Activated T-cell treated with anti-CD3 and anti-CD28 coated beads for 1 hour (primary cell): ENCODE measurements around the gene LPAR6.

ENCODE experiments used
- DNase-seq: peaks from one replicate; pipeline ENCODE4 v3.0.0-alpha.2; 2020; ENCODE audit warnings: low read depth

The LPAR6 gene

DNA sequence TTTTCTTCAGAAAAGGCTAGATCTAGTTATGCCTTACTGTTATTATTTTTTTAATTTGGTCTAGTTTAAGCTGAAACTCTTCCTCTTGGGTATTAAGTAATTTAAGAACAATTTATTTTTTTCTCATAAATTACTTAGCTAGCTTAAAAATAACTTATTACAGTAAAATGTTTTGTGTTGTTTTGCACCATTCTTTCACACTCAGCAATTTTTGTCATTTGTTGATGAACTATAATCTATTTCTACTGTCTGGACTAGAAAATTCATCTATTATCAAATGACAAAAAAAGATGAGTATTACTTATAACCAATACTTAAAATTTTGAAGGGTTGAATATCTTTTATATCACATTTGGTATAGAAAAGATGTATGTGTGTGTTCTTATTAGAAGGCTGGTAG is 1.6 kb upstream of the LPAR6 start:
- no peak for DNase-seq

DNA sequence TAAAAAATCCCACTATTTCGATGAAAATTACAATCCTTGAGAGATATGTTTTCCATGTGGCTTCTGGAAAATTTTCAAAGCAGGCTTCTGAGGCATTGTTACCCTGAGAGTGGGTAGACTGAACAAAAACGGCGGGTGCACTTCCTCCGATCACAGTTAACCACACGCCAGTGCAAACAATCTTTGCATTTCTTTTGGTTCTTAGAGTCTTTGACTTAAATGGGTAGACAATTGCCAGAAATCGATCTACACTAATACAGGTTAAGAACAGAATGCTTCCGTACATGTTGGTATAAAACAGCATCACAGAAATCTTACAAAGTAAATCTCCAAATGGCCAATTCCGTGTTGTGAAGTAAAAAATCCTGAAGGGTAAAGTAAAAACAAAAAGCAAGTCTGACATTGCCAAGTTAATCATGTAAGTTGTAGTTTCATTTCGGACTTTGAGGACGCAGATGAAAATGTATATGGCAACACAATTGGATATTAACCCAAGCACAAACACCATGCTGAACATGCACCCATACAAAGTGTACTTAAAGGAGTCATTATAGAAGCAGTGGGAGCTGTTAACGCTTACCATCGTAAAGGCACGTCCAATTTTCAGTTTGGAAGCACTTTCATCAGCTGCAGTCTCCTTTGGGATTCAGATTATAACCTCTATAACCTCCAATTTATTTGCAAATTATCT is 927 bp downstream of the LPAR6 start:
- DNase-seq, result no peak

DNA sequence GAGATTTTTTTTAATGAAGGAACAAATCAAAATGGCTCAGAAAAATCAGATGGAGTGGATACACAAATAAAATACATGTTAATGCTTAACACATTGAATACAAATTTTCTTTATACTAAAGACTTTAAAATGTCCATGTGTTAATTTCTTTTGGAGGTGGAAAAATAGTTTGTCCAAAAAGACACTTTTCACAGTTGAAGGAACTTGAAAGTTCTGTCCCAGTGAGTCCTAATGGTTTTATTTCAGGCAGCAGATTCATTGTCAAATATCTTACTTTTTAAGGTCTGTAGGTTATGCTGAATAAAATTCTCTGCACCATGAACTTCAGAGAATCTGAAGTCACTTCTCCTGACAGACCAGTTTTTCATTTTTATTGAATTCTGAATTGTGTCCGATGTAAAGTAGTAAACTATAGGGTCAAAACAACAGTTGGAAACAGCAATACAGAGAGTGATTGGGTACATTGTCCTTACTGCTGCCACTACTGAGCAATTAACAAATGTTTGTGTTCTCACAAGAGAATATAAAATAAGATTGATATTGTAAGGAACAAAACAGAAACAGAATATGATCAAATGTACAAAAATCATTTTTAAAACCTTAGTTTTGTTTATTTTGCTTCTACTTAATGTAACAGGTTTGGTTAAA is 1.6 kb downstream of the LPAR6 start:
- DNase-seq, result no peak

DNA sequence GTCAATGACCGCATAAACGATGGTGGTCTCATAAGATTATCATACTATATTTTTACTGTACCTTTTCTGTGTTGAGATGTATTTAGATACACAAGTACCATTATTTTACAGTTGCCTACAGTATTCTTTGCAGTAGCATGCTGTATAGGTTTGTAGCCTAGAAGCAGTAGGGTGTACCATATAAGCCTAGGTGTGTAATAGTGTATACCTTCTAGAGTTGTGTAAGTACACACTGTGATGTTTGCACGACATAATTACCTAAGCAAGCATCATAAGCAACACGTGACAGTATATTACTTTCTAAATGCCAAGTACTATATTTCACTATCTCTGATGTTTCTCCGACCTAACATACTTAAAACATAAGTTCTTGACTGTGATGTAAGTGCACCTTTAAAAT is 2.7 kb downstream of the LPAR6 start:
- no peak for DNase-seq

DNA sequence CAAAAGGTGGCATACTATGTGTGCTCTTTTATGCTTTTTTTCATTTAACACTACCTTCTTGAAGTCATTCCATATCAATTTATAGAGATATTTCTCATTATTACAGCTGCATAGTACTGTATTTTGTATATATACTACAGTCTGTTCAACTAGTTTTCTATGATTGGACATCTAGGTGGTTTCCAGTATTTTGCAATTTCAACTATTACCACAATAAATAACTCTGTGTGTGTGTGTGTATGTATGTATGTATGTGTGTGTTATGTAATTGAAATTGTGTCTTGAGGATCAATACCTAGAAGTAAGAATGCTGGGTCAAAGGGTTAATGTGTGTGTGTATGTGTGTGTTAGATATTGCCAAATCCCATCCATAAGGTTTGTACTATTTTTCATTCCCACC is 7.0 kb downstream of the LPAR6 start:
- DNase-seq, result no peak

DNA sequence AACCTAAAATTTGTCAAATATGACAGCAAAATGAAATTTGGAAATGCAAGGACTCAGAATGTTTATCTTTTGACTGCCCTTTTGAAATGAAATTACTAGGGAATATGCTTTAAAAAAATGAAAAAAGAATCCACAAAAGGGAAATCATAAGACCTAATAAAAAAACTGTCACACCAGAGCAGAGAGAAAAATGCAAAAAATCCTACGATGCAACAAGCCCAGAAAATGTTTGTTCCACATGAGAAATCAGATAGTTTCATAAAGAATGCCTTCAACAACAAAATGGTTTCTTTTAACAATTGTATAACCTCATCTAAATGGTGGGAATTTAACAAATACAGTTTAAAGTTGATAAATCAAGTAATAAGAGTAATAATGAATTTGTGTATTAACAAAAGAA is 8.0 kb downstream of the LPAR6 start:
- DNase-seq, result no peak

DNA sequence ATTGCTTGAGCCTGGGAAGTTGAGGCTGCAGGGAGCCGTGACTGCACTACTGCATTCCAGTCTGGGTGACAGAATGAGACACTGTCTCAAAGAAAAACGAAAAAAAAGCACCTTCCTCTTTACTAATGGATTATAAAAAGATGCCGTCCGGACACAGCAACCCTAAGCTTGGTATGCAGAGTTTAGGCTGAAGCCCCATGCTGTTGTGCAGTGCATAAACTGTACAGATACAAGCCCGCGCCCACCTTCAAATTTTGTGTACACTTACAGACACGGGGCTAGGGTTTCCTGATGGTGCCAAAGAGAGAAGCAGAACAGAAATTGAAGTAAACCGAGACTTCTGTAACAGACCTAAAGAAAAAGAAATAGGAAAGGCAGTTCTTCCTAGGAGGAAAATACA is 9.0 kb downstream of the LPAR6 start:
- DNase-seq, result no peak

DNA sequence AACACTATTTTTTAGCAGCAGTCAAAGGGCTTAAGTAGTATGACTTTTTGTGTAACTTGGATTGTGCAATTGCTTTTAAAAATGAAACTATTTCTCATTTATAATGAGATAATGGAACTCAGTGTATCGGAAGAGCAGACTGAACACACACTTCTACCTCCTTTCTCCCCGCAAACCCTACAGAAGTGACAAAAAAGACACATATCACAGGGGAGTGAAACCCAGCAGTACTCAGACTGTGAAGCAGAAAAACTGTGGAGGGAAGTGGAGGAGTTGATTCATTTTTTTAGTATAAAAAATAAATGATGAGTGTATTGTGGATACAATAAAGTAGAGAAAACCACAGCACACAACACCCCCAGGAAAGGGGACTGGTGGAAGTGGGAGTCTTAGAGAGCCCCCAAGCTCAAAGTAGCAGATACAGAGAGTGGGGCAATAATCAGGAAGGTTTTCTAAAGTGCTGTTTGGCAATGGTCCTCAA is 9.7 kb downstream of the LPAR6 start:
- no peak for DNase-seq

DNA sequence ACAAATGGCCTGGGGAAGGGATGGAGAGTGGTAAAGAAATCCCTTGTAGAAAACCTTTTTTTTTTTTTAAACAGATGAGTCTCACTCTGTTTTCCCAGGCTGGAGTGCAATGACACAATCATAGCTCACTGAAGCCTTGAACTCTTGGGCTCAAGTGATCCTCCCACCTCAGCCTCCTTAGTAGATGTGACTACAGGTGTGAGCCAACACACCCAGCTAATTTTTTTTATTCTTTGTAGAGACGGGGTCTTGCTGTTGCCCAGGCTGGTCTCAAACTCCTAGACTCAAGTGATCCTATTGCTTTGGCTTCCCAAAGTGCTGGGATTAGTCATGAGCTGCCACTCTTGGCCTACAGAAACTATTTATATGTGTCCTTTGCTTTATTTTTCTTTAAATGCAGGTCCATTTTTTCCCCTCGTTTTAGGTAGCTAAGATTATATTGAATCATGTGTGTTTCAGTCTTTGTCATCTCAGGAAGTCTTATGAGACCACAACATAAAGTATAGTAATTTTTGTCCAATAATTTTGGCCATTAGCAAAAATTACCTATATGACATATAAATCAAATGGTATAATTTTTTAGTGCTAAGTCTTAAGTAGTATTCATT is 10.5 kb downstream of the LPAR6 start:
- no peak for DNase-seq

DNA sequence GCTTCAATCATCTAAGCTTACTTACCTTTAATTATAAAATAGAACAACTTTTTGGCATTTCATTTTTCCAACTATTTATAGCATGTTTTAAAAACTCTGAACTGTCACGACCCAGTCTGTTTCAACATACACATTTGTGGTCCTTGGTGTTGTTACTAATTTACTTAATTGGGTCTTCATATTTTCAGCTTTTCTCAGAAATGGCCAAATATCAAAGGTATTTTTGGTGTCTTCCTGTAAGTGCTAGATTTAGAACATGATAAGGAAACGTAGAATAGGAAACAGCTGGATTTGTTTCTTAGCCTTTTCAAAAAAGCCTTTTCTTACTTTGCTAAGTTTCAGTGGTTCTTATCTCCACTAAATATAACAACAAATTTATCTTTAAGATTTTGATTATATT is 11.4 kb downstream of the LPAR6 start:
- DNase-seq, result no peak

DNA sequence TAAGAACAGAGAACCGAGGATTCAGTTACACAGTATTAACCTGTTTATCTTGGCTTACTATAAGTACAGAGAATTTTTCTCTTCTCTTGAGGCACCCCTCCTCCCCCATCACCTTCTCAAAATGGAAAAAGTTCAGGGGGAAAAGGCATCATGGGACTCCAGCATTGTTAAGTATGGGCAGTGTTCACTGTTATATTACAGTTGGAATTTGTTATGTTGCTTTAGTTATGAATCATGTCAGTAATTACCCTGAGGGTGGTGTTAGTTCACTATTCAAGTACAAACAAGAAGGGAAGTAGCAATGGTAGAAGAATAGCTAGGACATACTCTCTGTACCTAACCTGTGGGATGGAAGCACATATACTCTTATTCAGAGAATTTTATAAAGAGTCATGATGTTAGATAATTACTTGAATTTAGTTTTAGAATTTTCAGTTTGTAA is 12.0 kb downstream of the LPAR6 start:
- DNase-seq, result no peak

DNA sequence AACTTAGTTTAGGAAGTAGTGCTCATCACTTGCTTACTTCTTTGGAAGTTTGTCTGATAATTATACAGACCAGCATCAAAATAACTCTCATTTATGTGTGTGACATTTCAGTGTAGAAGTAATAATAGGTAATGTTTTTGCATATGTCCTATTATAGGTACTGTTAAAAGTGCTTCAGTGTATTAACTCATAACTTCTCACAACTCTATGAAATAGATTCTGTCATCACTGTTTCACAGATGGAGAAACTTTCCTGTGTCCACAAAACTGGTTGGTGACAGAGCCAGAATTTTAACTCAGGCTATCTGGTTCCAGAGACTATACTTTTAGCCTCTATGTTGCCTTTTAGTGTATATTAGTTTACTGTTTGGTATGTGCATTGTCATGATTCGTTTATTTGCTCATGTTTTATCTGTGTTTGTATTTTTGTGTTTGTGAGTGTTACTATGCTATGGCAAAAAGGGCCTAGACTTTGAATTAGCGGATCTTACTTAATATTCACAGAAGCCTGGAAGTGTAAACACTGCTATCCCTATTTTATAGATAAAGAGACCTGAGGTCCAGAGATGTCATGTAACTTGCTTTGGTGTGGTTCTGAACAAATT is 12.7 kb downstream of the LPAR6 start:
- DNase-seq, result no peak

DNA sequence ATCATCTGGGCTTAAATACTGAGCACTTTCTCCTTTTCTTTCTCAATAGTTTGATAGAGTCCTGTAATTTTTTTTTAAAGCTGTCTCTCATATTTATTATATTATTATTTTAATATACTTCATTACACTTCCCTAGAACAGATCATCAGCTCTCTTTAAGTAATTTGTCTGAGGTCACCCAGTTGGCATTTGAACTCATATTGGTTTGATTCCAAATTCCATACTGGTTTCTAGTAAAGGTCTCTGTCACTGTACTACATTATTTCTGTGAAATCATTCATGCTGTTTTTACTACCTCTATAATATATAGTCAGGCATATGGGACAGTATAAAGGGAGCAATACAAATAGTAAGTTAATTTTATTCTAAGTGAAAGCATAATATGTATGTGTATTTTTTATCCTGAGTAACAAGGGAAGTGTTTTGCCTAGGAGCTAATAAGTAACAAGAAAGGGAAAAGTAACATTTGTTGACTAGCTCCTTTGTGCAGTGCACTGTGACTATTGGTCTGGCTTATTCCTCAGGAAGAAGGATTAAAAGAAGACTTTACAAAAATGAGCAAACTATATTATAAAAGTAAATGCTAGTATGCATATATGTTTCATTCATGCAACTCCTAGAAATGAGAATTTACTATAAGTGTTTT is 14.3 kb downstream of the LPAR6 start:
- no peak for DNase-seq

DNA sequence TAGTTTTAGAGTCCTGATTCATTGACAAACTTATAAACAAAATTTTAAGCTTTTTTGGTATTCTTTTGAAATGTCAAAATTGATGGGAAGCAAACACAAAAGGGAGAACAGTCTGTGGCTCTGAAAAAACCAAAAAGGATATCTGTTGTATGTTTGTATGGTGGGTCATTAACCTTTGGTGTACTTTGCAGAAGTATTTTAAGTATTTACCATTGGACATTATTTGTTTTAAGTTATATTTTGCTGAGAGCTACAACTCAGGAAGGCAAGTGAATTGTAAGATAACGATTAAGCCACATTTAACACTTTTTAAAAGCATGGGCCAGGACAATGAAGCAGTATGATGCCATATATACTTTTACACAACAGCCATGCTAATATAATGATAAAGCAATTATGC is 15.2 kb downstream of the LPAR6 start:
- DNase-seq, result no peak

DNA sequence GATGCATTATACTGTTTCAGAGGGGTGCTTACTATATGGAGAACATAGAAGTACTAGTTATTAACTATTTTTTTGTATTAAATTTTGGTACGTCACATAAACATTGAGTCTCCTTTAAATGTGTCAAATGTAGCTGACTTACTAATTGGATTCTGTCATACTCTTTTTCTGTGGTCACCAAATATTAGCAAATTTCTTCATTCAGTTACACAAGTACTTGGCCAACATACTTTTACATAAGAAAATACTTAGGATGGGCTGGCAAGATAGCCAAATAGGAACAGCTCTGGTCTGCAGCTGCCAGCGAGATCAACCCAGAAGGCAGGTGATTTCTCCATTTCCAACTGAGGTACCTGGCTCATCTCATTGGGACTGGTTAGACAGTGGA is 19.2 kb downstream of the LPAR6 start:
- DNase-seq, result no peak

DNA sequence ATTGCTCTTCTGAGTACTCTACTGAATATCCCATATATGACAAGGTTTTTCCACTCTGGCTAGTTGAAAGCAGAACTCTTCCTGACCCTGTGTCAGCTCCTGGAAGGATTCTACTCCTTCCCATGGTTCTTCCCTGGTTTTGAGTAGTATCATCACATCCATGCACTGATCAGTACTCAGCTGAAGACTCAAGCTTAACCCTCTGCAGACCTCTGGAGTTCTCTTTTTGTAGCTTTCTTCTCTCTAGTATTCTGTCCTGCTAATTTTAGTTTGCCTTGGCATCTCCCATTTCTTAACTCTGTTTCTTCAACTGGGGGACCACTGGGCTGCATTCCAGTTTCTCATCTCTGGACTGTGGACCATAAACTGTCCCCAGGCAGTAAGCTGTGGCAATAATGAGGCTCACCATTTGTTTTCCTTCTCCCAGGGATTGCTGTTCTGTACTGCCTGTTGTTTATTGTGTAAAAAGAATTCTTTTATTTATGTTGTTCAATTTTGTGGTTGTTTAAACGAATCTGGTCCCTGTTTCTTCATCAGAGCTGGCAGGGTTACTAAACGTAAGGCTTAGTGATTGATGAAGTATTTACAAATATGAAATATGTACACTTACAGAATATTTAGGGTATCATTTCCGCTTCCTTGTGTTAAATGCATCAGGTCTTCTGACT is 19.7 kb downstream of the LPAR6 start:
- DNase-seq, result no peak

DNA sequence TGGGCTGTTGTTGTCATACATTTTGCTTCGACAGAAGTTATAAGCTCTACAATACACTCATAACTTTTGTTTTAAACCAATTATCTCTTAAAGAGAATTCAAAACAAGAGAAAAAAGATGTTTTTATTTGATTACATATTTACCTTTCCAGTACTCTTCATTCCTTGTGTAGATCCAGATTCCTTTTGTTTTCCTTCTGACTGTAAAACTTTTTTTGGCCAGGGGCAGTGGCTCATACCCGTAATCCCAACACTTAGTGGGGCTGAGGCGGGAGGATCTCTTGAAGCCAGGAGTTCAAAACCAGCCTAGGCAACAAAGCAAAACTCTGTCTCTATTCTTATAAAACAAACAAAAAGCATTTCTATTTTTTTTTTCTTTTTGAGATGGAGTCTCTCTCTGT is 21.7 kb downstream of the LPAR6 start:
- DNase-seq, result no peak

DNA sequence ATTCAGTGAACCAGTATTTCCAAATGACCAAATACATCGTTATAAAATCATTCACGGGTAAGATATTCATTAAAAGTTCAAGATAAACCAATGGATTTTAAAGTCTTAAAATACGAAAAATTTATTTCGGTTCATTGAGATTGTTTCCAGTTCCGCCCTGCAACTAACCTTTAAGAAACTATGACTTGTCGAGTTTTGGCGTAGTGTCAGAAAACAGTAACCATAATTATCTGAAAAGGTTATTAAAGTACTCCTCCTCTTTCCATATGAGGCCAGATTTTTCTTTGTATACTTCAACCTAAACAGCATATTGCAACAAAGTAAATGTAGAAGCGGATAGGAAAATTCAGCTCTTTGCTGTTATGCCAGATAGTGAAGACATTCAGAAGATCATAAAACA is 26.1 kb downstream of the LPAR6 start:
- DNase-seq, result no peak

DNA sequence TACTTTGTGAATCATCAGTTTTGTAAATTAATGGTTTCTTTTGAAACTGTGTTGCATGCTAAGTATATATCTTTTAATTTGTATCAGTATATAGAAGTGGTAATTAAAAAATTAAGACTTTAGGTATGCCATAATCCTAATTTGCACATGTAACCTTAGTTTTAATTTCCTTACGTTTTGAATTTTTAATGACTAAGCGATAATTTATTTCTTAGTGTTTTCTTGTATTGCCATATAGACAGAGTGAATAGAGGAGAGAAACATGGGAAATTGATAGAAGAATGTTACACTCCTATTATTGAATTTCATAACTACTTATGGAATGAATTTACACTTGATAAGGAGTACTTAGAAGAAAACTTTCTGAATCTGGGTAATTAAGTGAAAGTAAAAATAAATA is 29.5 kb downstream of the LPAR6 start:
- DNase-seq, result no peak

DNA sequence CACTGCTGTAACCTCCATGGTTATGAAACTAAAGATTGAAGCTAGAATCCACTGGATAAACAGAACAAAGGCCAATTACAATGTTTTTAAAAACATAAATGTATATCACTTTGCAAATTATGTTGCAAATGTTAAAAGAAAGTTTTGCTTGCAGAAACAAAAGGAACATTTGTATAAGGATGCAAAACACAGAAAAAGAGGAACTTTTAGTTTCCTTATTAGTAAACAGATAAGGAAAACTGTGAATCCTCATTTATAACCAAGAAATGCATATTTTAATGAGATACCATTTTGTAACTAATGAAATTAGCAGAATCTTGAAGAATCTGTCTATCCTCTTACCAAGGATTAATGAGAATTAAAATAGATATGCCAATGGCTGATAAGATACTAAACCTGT is 32.3 kb downstream of the LPAR6 start:
- DNase-seq, result no peak

DNA sequence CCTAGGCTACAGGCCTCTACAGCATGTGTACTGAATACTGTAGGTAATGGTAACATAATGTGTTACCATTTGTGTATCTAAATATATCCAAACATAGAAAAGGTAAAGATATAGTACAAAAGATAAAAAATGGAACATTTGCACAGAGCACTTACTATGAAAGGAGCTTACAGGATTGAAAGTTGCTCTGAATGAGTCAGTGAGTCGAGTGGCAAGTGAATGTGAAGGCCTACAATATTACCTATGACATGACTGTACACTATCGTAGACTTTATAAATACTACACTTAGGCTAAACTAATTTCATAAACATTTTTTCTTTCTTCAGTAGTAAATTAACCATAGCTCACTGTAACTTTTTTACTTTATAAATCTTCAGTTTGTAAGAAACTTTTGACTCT is 35.1 kb downstream of the LPAR6 start:
- no peak for DNase-seq

DNA sequence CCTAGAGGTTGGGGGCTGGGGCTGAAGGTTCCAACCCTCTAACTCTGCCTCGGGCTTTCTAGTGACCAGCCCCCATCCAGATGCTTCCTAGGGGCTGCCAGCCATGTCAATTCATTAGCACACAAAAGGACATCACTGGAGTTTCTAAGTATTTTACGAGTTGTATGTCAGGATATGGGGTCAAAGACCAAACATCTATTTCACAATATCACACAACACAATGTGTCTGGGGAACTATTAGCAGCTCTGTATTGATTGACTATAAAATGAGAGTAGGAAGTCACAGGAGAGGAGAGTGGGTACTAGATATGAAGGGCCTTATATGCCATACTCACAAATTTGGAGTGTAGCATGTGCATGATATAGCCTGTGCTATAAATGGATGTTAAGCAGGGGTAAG is 42.1 kb downstream of the LPAR6 start:
- DNase-seq, result no peak
